SK-N-SH (cell line): ENCODE data around the gene MRPS23. TPM values are rescaled to one million over a fixed set of nuclear protein-coding genes. Genes with fewer than 3 reads are reported as not detected.

Experiments used
- CTCF ChIA-PET: fragments of 300-600, 350-600 bp; formaldehyde crosslinking; extraction: SDS; loops from one replicate; lab custom pipeline; 2021; lab: Yijun Ruan, JAX
- POLR2A ChIA-PET: fragments of 350-600 bp; sonication (Branson Sonifier 250); formaldehyde crosslinking; extraction: SDS; loops from one replicate; lab custom pipeline; 2020; ENCODE audit warnings: antibody characterized with exemption, inconsistent platforms; lab: Yijun Ruan, JAX
- DNase-seq: peaks from one replicate; pipeline ENCODE4 v3.0.0; 2012
- H2AFZ ChIP-seq: fragments of 200-600 bp; sonication (generic); 2 replicates; pipeline ENCODE4 v1.8.1; 2016; ENCODE audit warnings: antibody characterized with exemption, mild to moderate bottlenecking, low read depth
- H3F3A ChIP-seq: fragments of 200-600 bp; sonication (generic); replicated peaks from 2 replicates; pipeline ENCODE3; 2016; ENCODE audit warnings: antibody characterized with exemption, mild to moderate bottlenecking; ENCODE audit not compliant: insufficient read depth
- H3K27ac ChIP-seq, 2 experiments: fragments of 200-500 bp in 1 of 2; fragments of 200-600 bp in 1 of 2; sonication (Bioruptor generic) in 1 of 2; sonication (generic), shearing (Covaris generic) in 1 of 2; 2 replicates each; pipeline versions ENCODE4 v1.5.1 to v1.6.1; 2014 to 2016; ENCODE audit warnings: low read depth in 2 of 2, inconsistent platforms in 1 of 2, low read length in 1 of 2, mild to moderate bottlenecking in 1 of 2, mixed read lengths in 1 of 2
- H3K27me3 ChIP-seq: fragments of 200-600 bp; sonication (generic), shearing (Covaris generic); 2 replicates; pipeline ENCODE4 v1.6.1; 2016; ENCODE audit warnings: mixed run types; ENCODE audit not compliant: insufficient read depth
- H3K36me3 ChIP-seq, 2 experiments: fragments of 200-500 bp in 1 of 2; fragments of 200-600 bp in 1 of 2; sonication (Bioruptor generic) in 1 of 2; sonication (generic) in 1 of 2; replicated peaks in 1 of 2; 2 replicates each; pipeline versions ENCODE3 to v1.5.1; 2014 to 2016; ENCODE audit warnings: low read length in 1 of 2, mild to moderate bottlenecking in 1 of 2; ENCODE audit not compliant: insufficient read depth in 2 of 2, control insufficient read depth in 1 of 2
- H3K4me1 ChIP-seq, 2 experiments: fragments of 200-500 bp in 1 of 2; fragments of 200-600 bp in 1 of 2; sonication (Bioruptor generic) in 1 of 2; sonication (generic), shearing (Covaris generic) in 1 of 2; 2 replicates each; pipeline versions ENCODE4 v1.5.1 to v1.6.1; 2014 to 2016; ENCODE audit warnings: low read depth in 1 of 2, low read length in 1 of 2, mixed run types in 1 of 2; ENCODE audit not compliant: insufficient read depth in 2 of 2, control insufficient read depth in 1 of 2
- H3K4me2 ChIP-seq: fragments of 200-600 bp; sonication (generic), shearing (Covaris generic); 2 replicates; pipeline ENCODE4 v1.6.1; 2017; ENCODE audit warnings: mixed run types
- H3K4me3 ChIP-seq, 2 experiments: fragments of 200-500 bp in 1 of 2; fragments of 200-600 bp in 1 of 2; sonication (Bioruptor generic) in 1 of 2; sonication (generic), shearing (Covaris generic) in 1 of 2; 2 replicates each; pipeline versions ENCODE4 v1.5.1 to v1.8.1; 2014 to 2016; ENCODE audit warnings: low read depth in 2 of 2, inconsistent platforms in 1 of 2, low read length in 1 of 2, mild to moderate bottlenecking in 1 of 2, mixed read lengths in 1 of 2, moderate library complexity in 1 of 2
- H3K79me2 ChIP-seq: fragments of 200-600 bp; sonication (generic); 2 replicates; pipeline ENCODE4 v1.8.1; 2017; ENCODE audit warnings: mild to moderate bottlenecking; ENCODE audit not compliant: insufficient read depth
- H3K9ac ChIP-seq: fragments of 200-600 bp; sonication (generic); 2 replicates; pipeline ENCODE4 v1.6.1; 2017; ENCODE audit warnings: mixed run types
- H3K9me2 ChIP-seq: fragments of 200-600 bp; sonication (generic); 2 replicates; pipeline ENCODE4 v1.6.1; 2017; ENCODE audit warnings: mixed run types
- H3K9me3 ChIP-seq: fragments of 200-600 bp; sonication (generic); 2 replicates; pipeline ENCODE4 v1.6.1; 2017; ENCODE audit warnings: mixed run types, mild to moderate bottlenecking, moderate library complexity
- H4K20me1 ChIP-seq: fragments of 200-600 bp; sonication (generic); 2 replicates; pipeline ENCODE4 v1.6.1; 2017; ENCODE audit warnings: mild to moderate bottlenecking, mixed run types; ENCODE audit not compliant: insufficient read depth
- CHD2 ChIP-seq: fragments of 150-350 bp; IDR thresholded peaks from 2 replicates; pipeline ENCODE4 v1.6.1; 2018; ENCODE audit warnings: low read length; ENCODE audit not compliant: partially characterized antibody
- ELF1 ChIP-seq: IDR thresholded peaks from 2 replicates; pipeline ENCODE4 v1.4.0; 2012
- EP300 ChIP-seq, 2 experiments: IDR thresholded peaks; 2 replicates each; pipeline versions ENCODE4 v1.4.0 to v1.6.1; 2012; ENCODE audit warnings: borderline replicate concordance in 1 of 2, low read depth in 1 of 2, low read length in 1 of 2
- FOXM1 ChIP-seq: IDR thresholded peaks from 2 replicates; pipeline ENCODE4 v1.4.0; 2012; ENCODE audit warnings: low read depth, mild to moderate bottlenecking
- GATA2 ChIP-seq: sonication (generic); formaldehyde crosslinking; IDR thresholded peaks from 2 replicates; pipeline ENCODE4 v1.5.0; 2020; ENCODE audit warnings: mild to moderate bottlenecking, missing genetic modification reagents
- IRF3 ChIP-seq: fragments of 150-350 bp; IDR thresholded peaks from 2 replicates; pipeline ENCODE4 v1.6.1; 2016; ENCODE audit warnings: mild to moderate bottlenecking, low read depth, low read length
- JUND ChIP-seq: IDR thresholded peaks from 2 replicates; pipeline ENCODE4 v1.4.0; 2012
- MAX ChIP-seq: IDR thresholded peaks from 2 replicates; pipeline ENCODE4 v1.4.0; 2012; ENCODE audit warnings: low read depth
- MEF2A ChIP-seq: IDR thresholded peaks from 2 replicates; pipeline ENCODE4 v1.4.0; 2012; ENCODE audit warnings: low read depth, borderline replicate concordance
- NFIC ChIP-seq: IDR thresholded peaks from 2 replicates; pipeline ENCODE4 v1.4.0; 2012; ENCODE audit warnings: borderline replicate concordance
- NRF1 ChIP-seq: IDR thresholded peaks from 2 replicates; pipeline ENCODE4 v1.6.1; 2012; ENCODE audit warnings: low read depth, mild to moderate bottlenecking, low read length
- PBX3 ChIP-seq: IDR thresholded peaks from 2 replicates; pipeline ENCODE4; 2012
- RAD21 ChIP-seq: IDR thresholded peaks from 2 replicates; pipeline ENCODE4 v1.6.1; 2012; ENCODE audit warnings: mild to moderate bottlenecking, low read length
- RFX5 ChIP-seq: IDR thresholded peaks from 2 replicates; pipeline ENCODE4 v1.6.1; 2012; ENCODE audit warnings: mild to moderate bottlenecking, improper control_type of control experiment, low read length
- RXRA ChIP-seq: IDR thresholded peaks from 2 replicates; pipeline ENCODE4 v1.4.0; 2012; ENCODE audit warnings: low read depth, mild to moderate bottlenecking, borderline replicate concordance
- TCF12 ChIP-seq: IDR thresholded peaks from 2 replicates; pipeline ENCODE4 v1.4.0; 2012
- USF1 ChIP-seq: IDR thresholded peaks from 2 replicates; pipeline ENCODE4 v1.4.0; 2012; ENCODE audit warnings: low read depth, borderline replicate concordance
- WGBS: methylation state at CpG from one replicate; pipeline ENCODE4 v1.1.6; 2017; ENCODE audit warnings: low lambda C conversion rate; 5-methylcytosine and 5-hydroxymethylcytosine counted together
- polyA plus RNA-seq, 3 experiments: library from polyadenylated mRNA; depleted of rRNA; stranded (reverse); fragments of >200 nt; gene quantifications; 2 replicates each; pipeline ENCODE4 v1.2.3, GENCODE V29; 2012

Gene MRPS23
- polyA plus RNA-seq, 1 of the 3 experiments (the other 2 are of a cell fraction), result 105 TPM

GRCh38 chr17:57876023-57876865 lies 26.4 kb upstream of the MRPS23 start:
- H3K4me1 ChIP-seq, result peaks cover 38 to 67% of the 10 kb centered on the region in 2 experiments
- peaks cover 35% of the 10 kb centered on the region for H3K79me2 ChIP-seq
- no peak for DNase-seq

GRCh38 chr17:57875290-57876022 lies 25.6 kb upstream of the MRPS23 start:
- peak overlapping the region; percentile 87 for H3K4me2 ChIP-seq
- peak; percentile 70 for DNase-seq
- peaks cover 57% of the 10 kb centered on the region for H3F3A ChIP-seq
- H3K27ac ChIP-seq, result peak overlapping the region; percentile 87 to 100
- H3K4me1 ChIP-seq, result peaks cover 36 to 67% of the 10 kb centered on the region in 2 experiments
- peak overlapping the region in 1 of 2 experiments; percentile 51; a peak in 2 of 4 replicates for H3K4me3 ChIP-seq
- H4K20me1 ChIP-seq, result no peaks in the 10 kb centered on the region
- H3K36me3 ChIP-seq, result peaks cover 16 to 21% of the 10 kb centered on the region in 2 experiments
- H3K79me2 ChIP-seq, result peaks cover 35% of the 10 kb centered on the region
- ChIA-PET POLR2A (interaction anchor here (0.7 to 1.7 kb wide), 2 partner anchors 118 to 121 kb away, joined by 3 to 6 read pairs; no protein-coding TSS in a partner anchor), CTCF (interaction anchor here (0.9 to 12.2 kb wide), 11 partner anchors 15 to 761 kb away, joined by 3 to 171 read pairs (median 3); no protein-coding TSS in a partner anchor)
- H3K9me2 ChIP-seq, result no peaks in the 10 kb centered on the region
- no peaks in the 10 kb centered on the region for H3K9me3 ChIP-seq
- H2AFZ ChIP-seq, result no peak overlapping the region
- H3K9ac ChIP-seq, result peak overlapping the region; percentile 92
- 22% methylated on average over 10 of the region's 10 CpGs for WGBS
- no peaks in the 10 kb centered on the region for H3K27me3 ChIP-seq
- no peak; the same call in 1 of the 2 replicates for TF ChIP-seq NRF1
- TF ChIP-seq GATA2 (CRISPR knock-in tag), result no peak
- TF ChIP-seq CHD2, result peak; percentile 11
- no peak for TF ChIP-seq IRF3
- no peak for TF ChIP-seq RFX5
- peak; percentile 55 for TF ChIP-seq RAD21
- TF ChIP-seq RXRA, result peak; percentile 98
- peak; percentile 96 for TF ChIP-seq JUND
- TF ChIP-seq NFIC, result peak; percentile 100
- TF ChIP-seq EP300 (IDR thresholded peaks at IDR 0.05; ENCODE audit: borderline replicate concordance in 1 of 2, low read depth in 1 of 2, low read length in 1 of 2), result peak; percentile 60 to 99
- TF ChIP-seq PBX3, result peak; percentile 87
- peak; percentile 98 for TF ChIP-seq TCF12
- peak; percentile 73 for TF ChIP-seq MAX
- TF ChIP-seq MEF2A, result peak; percentile 64; the same call in 1 of the 2 replicates
- TF ChIP-seq ELF1, result no peak
- TF ChIP-seq FOXM1, result peak; percentile 84

More at GRCh38 chr17:57876023-57876865, 26.4 kb upstream of the MRPS23 start:
- H3K9ac ChIP-seq, result peak overlapping the region; percentile 41
- no peaks in the 10 kb centered on the region for H3K9me3 ChIP-seq
- H3K4me2 ChIP-seq, result peak overlapping the region; percentile 53
- H3K36me3 ChIP-seq, result peaks cover 14 to 16% of the 10 kb centered on the region in 2 experiments
- peak overlapping the region; percentile 78 to 100 for H3K27ac ChIP-seq
- TF ChIP-seq USF1 (no peak), MAX (0 out of 2 replicates have a peak, but pooled peaks have one; percentile 28)
- ChIA-PET CTCF (interaction anchor here (0.6 to 12.2 kb wide), 13 partner anchors 12 to 236 kb away, joined by 3 to 171 read pairs (median 5); no protein-coding TSS in a partner anchor), POLR2A (interaction anchor here (0.7 kb wide), 1 partner anchor 120 kb away, joined by 3 read pairs; no protein-coding TSS in a partner anchor)
- no peaks in the 10 kb centered on the region for H3K9me2 ChIP-seq
- no peaks in the 10 kb centered on the region for H4K20me1 ChIP-seq
- no peak overlapping the region for H2AFZ ChIP-seq
- no peak overlapping the region for H3K4me3 ChIP-seq
- 86% methylated on average over 15 of the region's 15 CpGs for WGBS
- H3F3A ChIP-seq, result peaks cover 57% of the 10 kb centered on the region
- H3K27me3 ChIP-seq, result no peaks in the 10 kb centered on the region
